Measurements from ENCODE around the gene HOXA7.

The HOXA7 gene

GRCh38 chr7:27174874-27175625 is 18.6 kb upstream of the HOXA7 start (continued):
- TF ChIP-seq ZBTB44 (tag by site-specific recombination; IDR thresholded peaks at IDR 0.05) (peak; percentile 55; the same call in 1 of the 2 replicates), ZNF366 (tag by site-specific recombination; conservative IDR thresholded peaks at IDR 0.05) (peak; percentile 58; the same call in 1 of the 2 replicates), ZNF670 (tag by site-specific recombination; IDR thresholded peaks at IDR 0.05; ENCODE audit: low read depth) (no peak), GLIS2 (tag by site-specific recombination; IDR thresholded peaks at IDR 0.05) (peak; percentile 44), ZFP69B (tag by site-specific recombination; IDR thresholded peaks at IDR 0.05) (no peak), ZBTB17 (tag by site-specific recombination; IDR thresholded peaks at IDR 0.05) (peak; percentile 75), ZNF266 (tag by site-specific recombination; IDR thresholded peaks at IDR 0.05; ENCODE audit: low read depth) (no peak), ZNF398 (tag by site-specific recombination; IDR thresholded peaks at IDR 0.05) (peak; percentile 85), ZFP3 (tag by site-specific recombination; IDR thresholded peaks at IDR 0.05; ENCODE audit: low read depth) (no peak), ZSCAN30 (tag by site-specific recombination; IDR thresholded peaks at IDR 0.05) (no peak; the same call in 1 of the 2 replicates), YY2 (tag by site-specific recombination; IDR thresholded peaks at IDR 0.05) (no peak), ZNF133 (tag by site-specific recombination; IDR thresholded peaks at IDR 0.05) (no peak), KLF8 (tag by site-specific recombination; IDR thresholded peaks at IDR 0.05) (peak; percentile 63), ZNF155 (tag by site-specific recombination; IDR thresholded peaks at IDR 0.05) (no peak), ZNF530 (tag by site-specific recombination; IDR thresholded peaks at IDR 0.05; ENCODE audit: low read depth) (no peak), ZBTB11 (tag by site-specific recombination; conservative IDR thresholded peaks at IDR 0.05; ENCODE audit: low read depth) (peak; percentile 27; the same call in 1 of the 2 replicates), MZF1 (tag by site-specific recombination; IDR thresholded peaks at IDR 0.05; ENCODE audit: borderline replicate concordance) (no peak), EGR2 (tag by site-specific recombination; IDR thresholded peaks at IDR 0.05; ENCODE audit: low read depth) (peak; percentile 36), ZNF302 (tag by site-specific recombination; IDR thresholded peaks at IDR 0.05; ENCODE audit: low read depth) (no peak), ZNF112 (tag by site-specific recombination; IDR thresholded peaks at IDR 0.05) (no peak), ZNF473 (tag by site-specific recombination; IDR thresholded peaks at IDR 0.05) (no peak), ZNF16 (tag by site-specific recombination; IDR thresholded peaks at IDR 0.05; ENCODE audit: low read depth) (no peak), WT1 (tag by site-specific recombination; IDR thresholded peaks at IDR 0.05) (peak; percentile 64)
- TF ChIP-seq, protein P1, sequence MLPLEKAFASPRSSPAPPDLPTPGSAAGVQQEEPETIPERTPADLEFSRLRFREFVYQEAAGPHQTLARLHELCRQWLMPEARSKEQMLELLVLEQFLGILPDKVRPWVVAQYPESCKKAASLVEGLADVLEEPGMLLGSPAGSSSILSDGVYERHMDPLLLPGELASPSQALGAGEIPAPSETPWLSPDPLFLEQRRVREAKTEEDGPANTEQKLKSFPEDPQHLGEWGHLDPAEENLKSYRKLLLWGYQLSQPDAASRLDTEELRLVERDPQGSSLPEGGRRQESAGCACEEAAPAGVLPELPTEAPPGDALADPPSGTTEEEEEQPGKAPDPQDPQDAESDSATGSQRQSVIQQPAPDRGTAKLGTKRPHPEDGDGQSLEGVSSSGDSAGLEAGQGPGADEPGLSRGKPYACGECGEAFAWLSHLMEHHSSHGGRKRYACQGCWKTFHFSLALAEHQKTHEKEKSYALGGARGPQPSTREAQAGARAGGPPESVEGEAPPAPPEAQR (tag by site-specific recombination; IDR thresholded peaks at IDR 0.05) = no peak
- TF ChIP-seq, protein P2, sequence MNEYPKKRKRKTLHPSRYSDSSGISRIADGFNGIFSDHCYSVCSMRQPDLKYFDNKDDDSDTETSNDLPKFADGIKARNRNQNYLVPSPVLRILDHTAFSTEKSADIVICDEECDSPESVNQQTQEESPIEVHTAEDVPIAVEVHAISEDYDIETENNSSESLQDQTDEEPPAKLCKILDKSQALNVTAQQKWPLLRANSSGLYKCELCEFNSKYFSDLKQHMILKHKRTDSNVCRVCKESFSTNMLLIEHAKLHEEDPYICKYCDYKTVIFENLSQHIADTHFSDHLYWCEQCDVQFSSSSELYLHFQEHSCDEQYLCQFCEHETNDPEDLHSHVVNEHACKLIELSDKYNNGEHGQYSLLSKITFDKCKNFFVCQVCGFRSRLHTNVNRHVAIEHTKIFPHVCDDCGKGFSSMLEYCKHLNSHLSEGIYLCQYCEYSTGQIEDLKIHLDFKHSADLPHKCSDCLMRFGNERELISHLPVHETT (tag by site-specific recombination; IDR thresholded peaks at IDR 0.05) = no peak
- TF ChIP-seq, protein P3, sequence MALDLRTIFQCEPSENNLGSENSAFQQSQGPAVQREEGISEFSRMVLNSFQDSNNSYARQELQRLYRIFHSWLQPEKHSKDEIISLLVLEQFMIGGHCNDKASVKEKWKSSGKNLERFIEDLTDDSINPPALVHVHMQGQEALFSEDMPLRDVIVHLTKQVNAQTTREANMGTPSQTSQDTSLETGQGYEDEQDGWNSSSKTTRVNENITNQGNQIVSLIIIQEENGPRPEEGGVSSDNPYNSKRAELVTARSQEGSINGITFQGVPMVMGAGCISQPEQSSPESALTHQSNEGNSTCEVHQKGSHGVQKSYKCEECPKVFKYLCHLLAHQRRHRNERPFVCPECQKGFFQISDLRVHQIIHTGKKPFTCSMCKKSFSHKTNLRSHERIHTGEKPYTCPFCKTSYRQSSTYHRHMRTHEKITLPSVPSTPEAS (tag by site-specific recombination; IDR thresholded peaks at IDR 0.05) = peak; percentile 79
